ENCODE measurements around the gene MAP3K20.
"Not testable (repeated sequence)": the region's sequence is repeated elsewhere in the genome, so short reads cannot be mapped to it uniquely, and the experiment has no call there.

MAP3K20 gene

DNA sequence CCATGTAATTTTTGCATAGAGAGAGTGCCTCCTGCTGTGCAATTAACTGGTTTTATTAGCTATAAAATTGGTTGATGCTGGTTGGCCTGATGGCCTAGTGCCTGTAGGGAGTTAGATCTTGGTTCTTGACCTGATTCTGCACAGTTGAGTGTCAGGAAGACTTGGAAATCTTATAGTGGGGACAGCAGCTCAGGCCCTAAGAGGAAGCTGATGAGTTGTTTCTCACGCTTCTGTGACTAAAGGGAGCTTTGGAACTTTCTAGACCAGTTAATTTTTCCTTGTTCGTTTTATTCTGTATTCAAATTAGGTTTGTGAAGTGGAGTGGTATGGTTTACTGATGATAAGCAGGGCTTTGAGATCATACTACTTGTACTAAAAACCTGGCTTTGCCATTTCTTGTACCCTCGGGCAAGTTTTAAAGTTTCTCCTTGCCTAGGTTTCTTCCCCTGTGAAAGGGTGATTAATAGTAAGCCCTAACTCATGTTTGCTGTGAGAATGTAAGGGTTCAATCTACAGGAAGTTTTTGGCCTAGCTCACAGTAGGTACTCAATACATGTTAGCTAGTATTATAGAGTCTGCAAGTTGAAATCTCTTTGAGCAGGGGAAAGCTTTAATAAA, 82.1 kb downstream of the MAP3K20 start:
- Histone ChIP-seq H3K27ac (ENCODE audit: low read depth in 2 of 2, low read length in 2 of 2) (no peak overlapping the region), H3K9ac (ENCODE audit: low read depth in 1 of 2, low read length in 2 of 2) (no peak overlapping the region), H3K9me3 (ENCODE audit: control insufficient read depth in 2 of 2, low read length in 2 of 2) (no peaks in the 10 kb centered on the region), H3K36me3 (ENCODE audit: control insufficient read depth in 2 of 2, insufficient read depth in 2 of 2, low read length in 2 of 2) (no peaks in the 10 kb centered on the region), H3K4me3 (ENCODE audit: low read length in 2 of 2) (no peak overlapping the region), H3K27me3 (ENCODE audit: control insufficient read depth in 2 of 2, insufficient read depth in 2 of 2, low read length in 2 of 2) (no peaks in the 10 kb centered on the region), H3K4me1 (ENCODE audit: control insufficient read depth in 2 of 2, insufficient read depth in 2 of 2, low read length in 2 of 2) (no peaks in the 10 kb centered on the region)

DNA sequence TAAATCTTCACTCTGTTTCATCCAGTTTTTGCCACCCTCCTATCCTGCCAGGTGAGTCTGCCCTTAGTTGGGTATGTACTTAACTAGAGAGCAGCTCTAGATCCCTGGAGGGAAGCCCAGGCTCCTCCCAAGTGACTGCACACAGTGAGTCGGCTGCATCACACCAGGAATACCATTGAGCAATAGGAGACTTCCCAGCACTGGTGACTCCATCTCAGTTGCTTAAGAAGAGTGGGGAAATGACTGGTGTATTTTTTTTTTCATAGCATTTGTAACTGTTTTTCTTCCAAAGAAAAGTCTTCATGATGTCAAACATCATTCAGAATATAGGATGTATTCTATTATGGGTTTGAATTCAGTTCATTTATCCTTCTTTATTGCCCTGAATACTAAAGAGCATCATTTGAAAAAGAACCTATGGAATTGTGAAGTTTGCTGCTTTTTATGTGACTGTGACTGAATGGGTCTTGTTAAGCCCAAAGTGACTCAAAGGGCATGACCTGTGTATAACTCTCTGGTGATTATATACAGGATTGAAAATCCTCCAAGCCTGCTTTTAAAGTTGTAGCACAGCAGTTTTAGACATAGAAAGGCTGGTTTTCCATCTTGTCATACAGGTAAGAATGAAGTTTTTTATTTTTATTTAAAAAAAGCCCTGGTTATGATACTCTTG, 84.3 kb downstream of the MAP3K20 start:
- no peaks in the 10 kb centered on the region for H3K4me1 ChIP-seq (ENCODE audit: control insufficient read depth in 2 of 2, insufficient read depth in 2 of 2, low read length in 2 of 2)

DNA sequence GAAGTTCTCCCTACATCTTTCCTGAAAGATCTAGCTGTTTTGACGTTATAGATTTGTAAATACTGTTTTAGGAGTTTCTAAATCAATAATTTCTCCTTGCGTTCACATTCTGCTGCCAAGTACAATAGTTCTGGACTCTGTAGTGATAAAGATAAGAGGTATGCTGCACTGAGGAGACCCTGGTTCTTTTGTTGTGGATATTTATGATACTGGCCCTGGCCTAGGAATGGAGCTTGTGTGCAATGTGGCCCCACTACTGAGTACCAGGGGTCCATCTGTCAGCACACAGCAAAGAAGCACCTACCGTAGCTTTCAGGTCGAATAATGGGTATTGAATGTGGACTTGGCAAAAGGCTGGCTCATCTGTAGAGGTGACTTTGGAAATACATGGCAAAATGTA, 85.0 kb downstream of the MAP3K20 start:
- H3K9ac ChIP-seq (ENCODE audit: low read depth in 1 of 2, low read length in 2 of 2): no peak overlapping the region
- no peak overlapping the region for H3K27ac ChIP-seq (ENCODE audit: low read depth in 2 of 2, low read length in 2 of 2)
- H3K4me1 ChIP-seq (ENCODE audit: control insufficient read depth in 2 of 2, insufficient read depth in 2 of 2, low read length in 2 of 2): no peaks in the 10 kb centered on the region

More for the DNA sequence above, 84.3 kb downstream of the MAP3K20 start:
- Histone ChIP-seq H3K36me3 (ENCODE audit: control insufficient read depth in 2 of 2, insufficient read depth in 2 of 2, low read length in 2 of 2) (no peaks in the 10 kb centered on the region), H3K9me3 (ENCODE audit: control insufficient read depth in 2 of 2, low read length in 2 of 2) (no peaks in the 10 kb centered on the region), H3K9ac (ENCODE audit: low read depth in 1 of 2, low read length in 2 of 2) (no peak overlapping the region), H3K27me3 (ENCODE audit: control insufficient read depth in 2 of 2, insufficient read depth in 2 of 2, low read length in 2 of 2) (no peaks in the 10 kb centered on the region), H3K4me3 (ENCODE audit: low read length in 2 of 2) (no peak overlapping the region), H3K27ac (ENCODE audit: low read depth in 2 of 2, low read length in 2 of 2) (no peak overlapping the region)

DNA sequence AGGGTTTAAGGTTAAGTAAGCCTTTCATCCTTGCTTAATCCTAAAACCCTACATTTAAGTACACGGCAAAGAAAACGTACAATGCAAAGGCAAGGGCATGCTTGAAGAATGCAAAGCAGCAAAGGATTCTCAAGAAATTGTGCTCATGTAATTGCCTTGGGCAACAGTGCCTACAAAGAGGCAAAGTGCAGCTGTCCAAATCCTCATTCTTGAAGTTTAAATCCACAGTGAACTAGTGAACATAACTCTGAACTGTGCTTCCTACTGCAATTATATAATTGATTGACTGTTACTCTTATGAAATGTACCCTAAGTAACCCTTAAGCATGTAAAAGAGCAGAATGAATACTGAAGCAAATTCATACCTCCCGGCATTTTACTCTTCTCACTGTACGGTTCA, 85.4 kb downstream of the MAP3K20 start:
- H3K36me3 ChIP-seq (ENCODE audit: control insufficient read depth in 2 of 2, insufficient read depth in 2 of 2, low read length in 2 of 2): no peaks in the 10 kb centered on the region
- no peak overlapping the region for H3K9ac ChIP-seq (ENCODE audit: low read depth in 1 of 2, low read length in 2 of 2)
- H3K4me3 ChIP-seq (ENCODE audit: low read length in 2 of 2): no peak overlapping the region
- H3K27ac ChIP-seq (ENCODE audit: low read depth in 2 of 2, low read length in 2 of 2): no peak overlapping the region
- H3K27me3 ChIP-seq (ENCODE audit: control insufficient read depth in 2 of 2, insufficient read depth in 2 of 2, low read length in 2 of 2): no peaks in the 10 kb centered on the region
- no peaks in the 10 kb centered on the region for H3K4me1 ChIP-seq (ENCODE audit: control insufficient read depth in 2 of 2, insufficient read depth in 2 of 2, low read length in 2 of 2)
- H3K9me3 ChIP-seq (ENCODE audit: control insufficient read depth in 2 of 2, low read length in 2 of 2): no peaks in the 10 kb centered on the region

More for the DNA sequence above, 85.0 kb downstream of the MAP3K20 start:
- Histone ChIP-seq H3K9me3 (ENCODE audit: control insufficient read depth in 2 of 2, low read length in 2 of 2) (no peaks in the 10 kb centered on the region), H3K27me3 (ENCODE audit: control insufficient read depth in 2 of 2, insufficient read depth in 2 of 2, low read length in 2 of 2) (no peaks in the 10 kb centered on the region), H3K4me3 (ENCODE audit: low read length in 2 of 2) (no peak overlapping the region), H3K36me3 (ENCODE audit: control insufficient read depth in 2 of 2, insufficient read depth in 2 of 2, low read length in 2 of 2) (no peaks in the 10 kb centered on the region)

DNA sequence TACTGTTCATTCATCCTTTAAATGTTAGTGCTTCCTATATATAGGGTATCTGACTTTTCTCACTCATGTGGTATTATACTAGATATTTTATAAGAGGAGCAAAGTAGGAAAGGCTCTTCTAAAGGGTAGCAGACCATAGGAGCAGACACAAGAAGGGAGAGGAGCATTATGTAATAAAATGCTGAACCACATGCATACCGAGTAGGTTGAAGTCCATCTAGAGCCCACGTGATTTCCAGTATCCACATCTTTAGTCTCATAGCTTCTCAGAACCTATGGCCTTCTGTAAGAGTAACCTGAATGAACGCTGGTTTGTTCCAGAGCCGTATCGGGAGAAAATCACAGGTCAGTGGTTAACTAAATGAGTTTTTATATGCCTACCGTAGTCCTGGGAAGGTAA, 85.9 kb downstream of the MAP3K20 start:
- Histone ChIP-seq H3K36me3 (ENCODE audit: control insufficient read depth in 2 of 2, insufficient read depth in 2 of 2, low read length in 2 of 2) (no peaks in the 10 kb centered on the region), H3K9ac (ENCODE audit: low read depth in 1 of 2, low read length in 2 of 2) (no peak overlapping the region), H3K27me3 (ENCODE audit: control insufficient read depth in 2 of 2, insufficient read depth in 2 of 2, low read length in 2 of 2) (no peaks in the 10 kb centered on the region), H3K4me3 (ENCODE audit: low read length in 2 of 2) (no peak overlapping the region), H3K4me1 (ENCODE audit: control insufficient read depth in 2 of 2, insufficient read depth in 2 of 2, low read length in 2 of 2) (no peaks in the 10 kb centered on the region), H3K9me3 (ENCODE audit: control insufficient read depth in 2 of 2, low read length in 2 of 2) (no peaks in the 10 kb centered on the region), H3K27ac (ENCODE audit: low read depth in 2 of 2, low read length in 2 of 2) (no peak overlapping the region)

DNA sequence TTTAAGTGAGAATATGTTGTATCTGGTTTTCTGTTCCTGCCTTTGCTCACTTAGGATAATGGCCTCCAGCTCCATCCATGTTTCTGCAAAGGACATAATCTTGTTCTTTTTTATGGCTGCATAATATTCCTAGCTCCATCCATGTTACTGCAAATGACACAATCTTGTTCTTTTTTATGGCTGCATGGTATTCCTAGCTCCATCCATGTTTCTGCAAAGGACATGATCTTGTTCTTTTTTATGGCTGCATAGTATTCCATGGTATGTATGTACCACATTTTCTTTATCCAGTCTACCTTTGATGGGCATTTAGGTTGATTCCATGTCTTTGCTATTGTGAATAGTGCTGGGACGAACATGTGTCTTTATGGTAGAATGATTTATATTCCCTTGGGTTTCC, 87.7 kb downstream of the MAP3K20 start:
- H3K36me3 ChIP-seq (ENCODE audit: control insufficient read depth in 2 of 2, insufficient read depth in 2 of 2, low read length in 2 of 2); H3K27ac ChIP-seq (ENCODE audit: low read depth in 2 of 2, low read length in 2 of 2); H3K4me1 ChIP-seq (ENCODE audit: control insufficient read depth in 2 of 2, insufficient read depth in 2 of 2, low read length in 2 of 2); H3K4me3 ChIP-seq (ENCODE audit: low read length in 2 of 2); H3K27me3 ChIP-seq (ENCODE audit: control insufficient read depth in 2 of 2, insufficient read depth in 2 of 2, low read length in 2 of 2); H3K9me3 ChIP-seq (ENCODE audit: control insufficient read depth in 2 of 2, low read length in 2 of 2); H3K9ac ChIP-seq (ENCODE audit: low read depth in 1 of 2, low read length in 2 of 2): not testable (repeated sequence)

DNA sequence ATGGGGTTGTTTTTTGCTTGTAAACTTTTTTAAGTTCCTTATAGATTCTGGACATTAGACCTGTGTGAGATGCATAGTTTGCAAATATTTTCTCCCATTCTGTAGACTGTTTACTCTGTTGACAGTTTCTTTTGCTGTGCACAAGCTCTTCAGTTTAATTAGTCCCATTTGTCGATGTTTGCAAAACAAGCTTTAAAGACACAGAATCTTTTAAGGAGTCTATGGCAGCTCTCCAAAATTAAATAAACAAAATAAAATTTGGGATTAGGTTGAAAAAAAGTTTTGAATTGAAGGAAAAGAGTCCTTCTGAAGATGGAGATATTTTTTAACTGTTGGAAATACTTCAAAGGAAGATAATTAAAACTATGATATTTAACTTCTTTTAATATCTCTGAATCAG, 88.8 kb downstream of the MAP3K20 start:
- no peaks in the 10 kb centered on the region for H3K27me3 ChIP-seq (ENCODE audit: control insufficient read depth in 2 of 2, insufficient read depth in 2 of 2, low read length in 2 of 2)
- no peak overlapping the region for H3K9ac ChIP-seq (ENCODE audit: low read depth in 1 of 2, low read length in 2 of 2)
- H3K4me1 ChIP-seq (ENCODE audit: control insufficient read depth in 2 of 2, insufficient read depth in 2 of 2, low read length in 2 of 2): no peaks in the 10 kb centered on the region
- H3K36me3 ChIP-seq (ENCODE audit: control insufficient read depth in 2 of 2, insufficient read depth in 2 of 2, low read length in 2 of 2): no peaks in the 10 kb centered on the region
- no peak overlapping the region for H3K27ac ChIP-seq (ENCODE audit: low read depth in 2 of 2, low read length in 2 of 2)
- H3K9me3 ChIP-seq (ENCODE audit: control insufficient read depth in 2 of 2, low read length in 2 of 2): no peaks in the 10 kb centered on the region
- H3K4me3 ChIP-seq (ENCODE audit: low read length in 2 of 2): no peak overlapping the region

DNA sequence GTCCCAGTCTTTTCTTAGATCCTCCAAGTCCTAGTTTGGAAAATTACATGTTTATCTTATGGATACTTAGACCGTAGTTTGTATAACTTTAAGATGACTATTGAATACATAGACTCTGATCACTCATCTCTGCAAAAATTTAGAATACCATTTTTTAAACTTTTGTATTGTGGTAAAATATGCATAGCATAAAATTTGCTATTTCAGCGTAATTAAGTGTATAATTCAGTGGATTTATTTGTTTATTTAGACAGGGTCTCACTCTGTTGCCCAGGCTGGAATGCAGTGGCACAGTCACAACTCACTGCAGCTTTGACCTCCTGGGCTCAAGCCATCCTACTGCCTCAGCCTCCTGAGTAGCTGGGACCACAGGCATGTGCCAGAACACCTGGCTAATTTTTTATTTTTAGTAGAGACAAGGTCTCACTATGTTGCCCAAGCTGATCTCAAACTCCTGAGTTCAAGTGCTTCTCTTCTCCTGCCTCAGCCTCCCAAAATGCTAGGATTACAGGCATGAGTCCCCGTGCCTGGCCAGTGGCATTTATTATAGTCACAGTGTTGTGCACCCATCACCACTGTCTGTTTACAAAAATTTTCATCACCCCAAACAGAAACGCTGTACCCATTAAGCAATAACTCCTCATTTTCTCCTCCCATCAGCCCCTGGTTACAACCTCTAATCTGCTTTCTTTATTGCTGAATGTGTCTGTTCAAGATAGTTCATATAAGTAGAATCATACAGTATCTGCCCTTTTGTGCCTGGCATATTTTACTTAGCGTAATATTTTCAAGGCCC, 90.0 kb downstream of the MAP3K20 start:
- Histone ChIP-seq H3K36me3 (ENCODE audit: control insufficient read depth in 2 of 2, insufficient read depth in 2 of 2, low read length in 2 of 2) (no peaks in the 10 kb centered on the region), H3K27ac (ENCODE audit: low read depth in 2 of 2, low read length in 2 of 2) (no peak overlapping the region), H3K9me3 (ENCODE audit: control insufficient read depth in 2 of 2, low read length in 2 of 2) (no peaks in the 10 kb centered on the region), H3K9ac (ENCODE audit: low read depth in 1 of 2, low read length in 2 of 2) (no peak overlapping the region), H3K4me1 (ENCODE audit: control insufficient read depth in 2 of 2, insufficient read depth in 2 of 2, low read length in 2 of 2) (no peaks in the 10 kb centered on the region), H3K4me3 (ENCODE audit: low read length in 2 of 2) (no peak overlapping the region), H3K27me3 (ENCODE audit: control insufficient read depth in 2 of 2, insufficient read depth in 2 of 2, low read length in 2 of 2) (no peaks in the 10 kb centered on the region)

DNA sequence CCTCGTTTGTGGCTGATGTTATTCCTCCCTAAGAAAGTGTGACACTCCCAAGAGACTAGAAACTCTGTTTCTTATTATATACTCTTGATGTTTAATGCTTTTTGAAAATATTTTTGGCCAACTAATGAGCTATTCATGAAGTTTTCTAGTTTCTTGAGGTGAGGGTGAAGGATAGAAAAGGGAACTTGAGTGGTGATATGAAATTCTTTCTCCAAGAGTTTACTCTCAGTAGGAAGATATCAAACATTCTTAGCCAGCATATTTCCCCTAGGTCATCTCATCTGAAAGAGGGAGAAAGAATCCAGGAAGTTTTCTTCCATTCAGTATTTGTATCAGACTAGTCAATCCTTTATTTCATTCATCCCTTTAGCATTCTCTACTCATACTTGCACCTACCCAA, 95.7 kb downstream of the MAP3K20 start:
- Histone ChIP-seq H3K27ac (ENCODE audit: low read depth in 2 of 2, low read length in 2 of 2) (no peak overlapping the region), H3K9ac (ENCODE audit: low read depth in 1 of 2, low read length in 2 of 2) (no peak overlapping the region), H3K4me1 (ENCODE audit: control insufficient read depth in 2 of 2, insufficient read depth in 2 of 2, low read length in 2 of 2) (no peaks in the 10 kb centered on the region), H3K4me3 (ENCODE audit: low read length in 2 of 2) (no peak overlapping the region), H3K36me3 (ENCODE audit: control insufficient read depth in 2 of 2, insufficient read depth in 2 of 2, low read length in 2 of 2) (no peaks in the 10 kb centered on the region), H3K27me3 (ENCODE audit: control insufficient read depth in 2 of 2, insufficient read depth in 2 of 2, low read length in 2 of 2) (no peaks in the 10 kb centered on the region), H3K9me3 (ENCODE audit: control insufficient read depth in 2 of 2, low read length in 2 of 2) (no peaks in the 10 kb centered on the region)

DNA sequence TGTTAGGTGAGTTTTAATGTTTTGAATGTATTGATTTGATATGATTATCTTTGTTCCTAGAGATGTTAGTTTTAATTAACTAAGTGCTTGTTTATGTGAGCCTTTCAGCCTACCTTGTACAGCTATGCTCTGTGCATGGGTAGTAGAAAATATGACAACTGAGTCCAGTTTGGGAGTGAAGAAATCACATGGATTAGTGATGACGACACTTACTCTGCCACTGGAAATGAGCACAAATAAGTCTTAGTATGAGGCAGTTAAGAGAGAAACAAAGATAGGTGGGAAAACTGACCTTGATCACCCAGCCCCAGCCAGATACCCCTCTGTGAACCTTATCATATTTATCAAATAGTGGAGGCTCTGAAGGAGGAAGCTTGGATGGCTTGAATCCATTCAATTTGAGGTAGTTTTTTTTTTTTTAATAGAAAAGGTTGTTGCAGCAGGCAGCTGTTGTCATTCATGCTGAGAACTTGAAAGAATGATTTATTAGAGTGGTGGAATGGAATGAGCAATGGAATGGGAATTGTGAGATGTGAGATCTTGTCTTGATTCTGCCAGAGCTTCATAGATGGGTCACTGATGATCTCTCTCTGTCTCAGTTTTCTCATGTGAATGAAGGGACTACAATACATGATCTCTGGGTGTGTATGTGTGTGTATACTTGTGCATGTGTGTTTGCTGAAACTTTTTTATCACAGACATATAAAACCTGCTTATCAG, 96.4 kb downstream of the MAP3K20 start:
- no peaks in the 10 kb centered on the region for H3K36me3 ChIP-seq (ENCODE audit: control insufficient read depth in 2 of 2, insufficient read depth in 2 of 2, low read length in 2 of 2)
- no peaks in the 10 kb centered on the region for H3K4me1 ChIP-seq (ENCODE audit: control insufficient read depth in 2 of 2, insufficient read depth in 2 of 2, low read length in 2 of 2)
- no peak overlapping the region for H3K4me3 ChIP-seq (ENCODE audit: low read length in 2 of 2)
- H3K9ac ChIP-seq (ENCODE audit: low read depth in 1 of 2, low read length in 2 of 2): no peak overlapping the region
- no peaks in the 10 kb centered on the region for H3K27me3 ChIP-seq (ENCODE audit: control insufficient read depth in 2 of 2, insufficient read depth in 2 of 2, low read length in 2 of 2)
- H3K9me3 ChIP-seq (ENCODE audit: control insufficient read depth in 2 of 2, low read length in 2 of 2): no peaks in the 10 kb centered on the region
- H3K27ac ChIP-seq (ENCODE audit: low read depth in 2 of 2, low read length in 2 of 2): no peak overlapping the region
